ENCODE results near the gene MESP2. TPM values are rescaled to one million over a fixed set of nuclear protein-coding genes. Genes with fewer than 3 reads are reported as not detected.

Gene MESP2
- polyA plus RNA-seq, 1 of the 3 experiments (the other 2 are of a cell fraction), result 0.31 TPM

DNA sequence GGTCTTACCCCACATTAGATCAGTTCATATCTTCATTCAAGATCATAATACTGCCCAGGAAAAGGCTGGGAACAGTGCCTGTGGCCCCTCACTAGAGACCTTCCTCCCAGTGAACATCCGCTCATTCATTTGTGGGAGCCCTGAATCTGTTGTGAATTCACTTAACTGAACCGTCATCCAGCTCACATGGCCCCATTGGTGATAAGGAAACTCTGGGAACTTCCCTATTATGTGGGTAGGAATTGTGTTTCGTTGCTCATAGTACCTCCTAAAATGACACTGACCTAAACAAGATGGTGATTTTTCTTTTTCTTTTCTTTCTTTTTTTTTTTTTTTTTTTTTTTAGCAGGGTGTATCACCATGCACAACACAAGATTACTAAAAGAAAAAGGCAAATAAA is 6.8 kb upstream of the MESP2 start:
- TF ChIP-seq EZH2phosphoT487 (IDR thresholded peaks at IDR 0.05; ENCODE audit: borderline replicate concordance, low read depth) (no peak), YY1 (IDR thresholded peaks at IDR 0.05; ENCODE audit: low read depth) (no peak), FOSL2 (IDR thresholded peaks at IDR 0.05; ENCODE audit: borderline replicate concordance, low read depth) (no peak), JUND (IDR thresholded peaks at IDR 0.05) (no peak), SIN3A (IDR thresholded peaks at IDR 0.05; ENCODE audit: borderline replicate concordance, low read depth, low read length) (no peak), GATA2 (CRISPR knock-in tag; IDR thresholded peaks at IDR 0.05) (no peak), SMC3 (IDR thresholded peaks at IDR 0.05; ENCODE audit: low read depth, low read length) (no peak), RXRA (IDR thresholded peaks at IDR 0.05; ENCODE audit: borderline replicate concordance, low read depth) (no peak), ELF1 (IDR thresholded peaks at IDR 0.05) (no peak), POLR2AphosphoS5 (IDR thresholded peaks at IDR 0.05; ENCODE audit: low read depth, low read length) (no peak), FOXM1 (IDR thresholded peaks at IDR 0.05; ENCODE audit: low read depth) (no peak), FOXJ3 (CRISPR knock-in tag; IDR thresholded peaks at IDR 0.05) (no peak), GABPA (IDR thresholded peaks at IDR 0.05; ENCODE audit: low read depth) (no peak), TEAD4 (IDR thresholded peaks at IDR 0.05; ENCODE audit: borderline replicate concordance, insufficient read depth) (no peak)
- TF ChIP-seq, protein P1, sequence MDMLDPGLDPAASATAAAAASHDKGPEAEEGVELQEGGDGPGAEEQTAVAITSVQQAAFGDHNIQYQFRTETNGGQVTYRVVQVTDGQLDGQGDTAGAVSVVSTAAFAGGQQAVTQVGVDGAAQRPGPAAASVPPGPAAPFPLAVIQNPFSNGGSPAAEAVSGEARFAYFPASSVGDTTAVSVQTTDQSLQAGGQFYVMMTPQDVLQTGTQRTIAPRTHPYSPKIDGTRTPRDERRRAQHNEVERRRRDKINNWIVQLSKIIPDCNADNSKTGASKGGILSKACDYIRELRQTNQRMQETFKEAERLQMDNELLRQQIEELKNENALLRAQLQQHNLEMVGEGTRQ (IDR thresholded peaks at IDR 0.05; ENCODE audit: borderline replicate concordance, low read depth, low read length), result no peak
- H3F3A ChIP-seq (replicated peaks; ENCODE audit: insufficient read depth), result peaks cover 10% of the 10 kb centered on the region
- no peak overlapping the region for H3K4me2 ChIP-seq
- peak overlapping the region in 1 of 2 experiments; percentile 56; a peak in 1 of 4 replicates for H3K27ac ChIP-seq (ENCODE audit: low read depth in 2 of 2, low read length in 1 of 2)
- peaks cover 4 to 15% of the 10 kb centered on the region in 2 experiments; a peak in 2 of 4 replicates for H3K4me1 ChIP-seq (ENCODE audit: control insufficient read depth in 1 of 2, insufficient read depth in 2 of 2, low read depth in 1 of 2, low read length in 1 of 2)
- POLR2A ChIA-PET, result no interaction called here
- no peaks in the 10 kb centered on the region for H3K9me2 ChIP-seq
- H3K9ac ChIP-seq, result no peak overlapping the region
- H4K20me1 ChIP-seq (ENCODE audit: insufficient read depth), result no peaks in the 10 kb centered on the region
- H2AFZ ChIP-seq (ENCODE audit: low read depth), result no peak overlapping the region
- CTCF ChIA-PET, result interaction anchor here (3.3 kb wide), 1 partner anchor 10 kb away, joined by 32 read pairs; no protein-coding TSS in a partner anchor
- no peaks in the 10 kb centered on the region for H3K27me3 ChIP-seq (ENCODE audit: insufficient read depth)
- 91% methylated on average over 3 of the region's 3 CpGs for WGBS (ENCODE audit: low lambda C conversion rate)
- H3K79me2 ChIP-seq (ENCODE audit: insufficient read depth), result no peaks in the 10 kb centered on the region
- no peak overlapping the region for H3K4me3 ChIP-seq (ENCODE audit: low read depth in 2 of 2, low read length in 1 of 2)
- H3K36me3 ChIP-seq (replicated peaks in 1 of 2; ENCODE audit: control insufficient read depth in 1 of 2, insufficient read depth in 2 of 2, low read length in 1 of 2), result no peaks in the 10 kb centered on the region
- DNase-seq, result no peak
- H3K9me3 ChIP-seq, result no peaks in the 10 kb centered on the region

DNA sequence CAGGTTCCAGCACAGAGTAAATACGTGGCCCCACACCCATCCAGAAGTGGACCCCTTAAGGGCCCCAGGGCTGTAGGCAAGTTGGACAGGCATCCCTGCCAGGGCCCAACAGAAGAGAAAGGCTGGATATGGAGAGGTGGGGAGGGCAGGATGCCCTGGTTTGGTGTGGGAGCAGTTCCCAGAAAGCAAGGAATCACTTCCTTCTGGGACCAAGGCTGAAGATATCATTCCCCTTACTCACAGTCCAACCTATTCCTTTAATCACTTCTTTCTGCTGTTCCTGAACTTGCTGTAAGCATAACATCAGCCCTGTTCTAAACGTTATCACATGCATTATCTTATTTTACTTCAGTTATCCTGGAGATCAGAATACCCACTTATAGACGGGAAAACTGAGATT is 6.1 kb upstream of the MESP2 start:
- H3K4me3 ChIP-seq (ENCODE audit: low read depth in 2 of 2, low read length in 1 of 2), result no peak overlapping the region
- peak overlapping the region; percentile 45; the same call in 1 of the 2 replicates for H3K4me2 ChIP-seq
- ChIA-PET POLR2A (no interaction called here), CTCF (interaction anchor here (0.6 to 3.3 kb wide), 2 partner anchors 10 to 146 kb away, joined by 3 to 32 read pairs; no protein-coding TSS in a partner anchor)
- no peaks in the 10 kb centered on the region for H3K79me2 ChIP-seq (ENCODE audit: insufficient read depth)
- peaks cover 4 to 15% of the 10 kb centered on the region in 2 experiments; a peak in 2 of 4 replicates for H3K4me1 ChIP-seq (ENCODE audit: control insufficient read depth in 1 of 2, insufficient read depth in 2 of 2, low read depth in 1 of 2, low read length in 1 of 2)
- H3K27me3 ChIP-seq (ENCODE audit: insufficient read depth), result no peaks in the 10 kb centered on the region
- H3K9me2 ChIP-seq, result no peaks in the 10 kb centered on the region
- H3K36me3 ChIP-seq (replicated peaks in 1 of 2; ENCODE audit: control insufficient read depth in 1 of 2, insufficient read depth in 2 of 2, low read length in 1 of 2), result no peaks in the 10 kb centered on the region
- H2AFZ ChIP-seq (ENCODE audit: low read depth), result peak overlapping the region; percentile 66; the same call in 1 of the 2 replicates
- H3F3A ChIP-seq (replicated peaks; ENCODE audit: insufficient read depth), result peaks cover 10% of the 10 kb centered on the region
- no peak for DNase-seq
- WGBS (ENCODE audit: low lambda C conversion rate), result 38% methylated on average over 3 of the region's 3 CpGs
- no peaks in the 10 kb centered on the region for H3K9me3 ChIP-seq
- TF ChIP-seq FOSL2 (IDR thresholded peaks at IDR 0.05; ENCODE audit: borderline replicate concordance, low read depth) (no peak), TCF12 (IDR thresholded peaks at IDR 0.05) (0 out of 2 replicates have a peak, but pooled peaks have one; percentile 13), GABPA (IDR thresholded peaks at IDR 0.05; ENCODE audit: low read depth) (0 out of 2 replicates have a peak, but pooled peaks have one; percentile 26)
- 0 out of 2 replicates have a peak overlapping the region, but pooled peaks have one; percentile 37 for H3K9ac ChIP-seq
- H4K20me1 ChIP-seq (ENCODE audit: insufficient read depth), result no peaks in the 10 kb centered on the region
- peak overlapping the region in 1 of 2 experiments; percentile 56; a peak in 2 of 4 replicates for H3K27ac ChIP-seq (ENCODE audit: low read depth in 2 of 2, low read length in 1 of 2)

Measured in SK-N-SH (cell line).